HG02870 (cell line): ENCODE results near the gene GLRA3.
"Not testable (repeated sequence)": the region's sequence is repeated elsewhere in the genome, so short reads cannot be mapped to it uniquely, and the experiment has no call there.

Source experiments
- ATAC-seq: cut with Tn5 transposase; IDR thresholded peaks from one replicate; pipeline ENCODE4 v1.9.1; 2021; ENCODE audit warnings: mild to moderate bottlenecking, moderate library complexity; ENCODE audit not compliant: unreplicated experiment

Gene GLRA3

GRCh38 chr4:174716986-174717770 lies 111.9 kb downstream of the GLRA3 start:
- ATAC-seq, result no peak

GRCh38 chr4:174714393-174715211 lies 114.4 kb downstream of the GLRA3 start:
- peak; percentile 93 for ATAC-seq

- ATAC-seq, result no peak
Measured at GRCh38 chr4:174713821-174714220, 115.2 kb downstream of the GLRA3 start.

GRCh38 chr4:174713181-174713580 lies 115.9 kb downstream of the GLRA3 start:
- ATAC-seq, result no peak

GRCh38 chr4:174709526-174709925 lies 119.5 kb downstream of the GLRA3 start:
- no peak for ATAC-seq

GRCh38 chr4:174708381-174708780 lies 120.7 kb downstream of the GLRA3 start:
- no peak for ATAC-seq

GRCh38 chr4:174707902-174708301 lies 121.1 kb downstream of the GLRA3 start:
- no peak for ATAC-seq

- ATAC-seq, result peak; percentile 100
Measured at GRCh38 chr4:174707051-174707676, 121.9 kb downstream of the GLRA3 start.

- ATAC-seq, result no peak
Measured at GRCh38 chr4:174702979-174703478, 126.0 kb downstream of the GLRA3 start.

- ATAC-seq, result no peak
Measured at GRCh38 chr4:174699654-174700053, 129.4 kb downstream of the GLRA3 start.

- ATAC-seq, result no peak
Measured at GRCh38 chr4:174697896-174698295, 131.2 kb downstream of the GLRA3 start.

GRCh38 chr4:174697202-174697601 lies 131.8 kb downstream of the GLRA3 start:
- ATAC-seq, result no peak

GRCh38 chr4:174696657-174697056 lies 132.4 kb downstream of the GLRA3 start:
- no peak for ATAC-seq

GRCh38 chr4:174691876-174692275 lies 137.2 kb downstream of the GLRA3 start:
- ATAC-seq, result not testable (repeated sequence)

GRCh38 chr4:174690665-174691064 lies 138.4 kb downstream of the GLRA3 start:
- no peak for ATAC-seq

- no peak for ATAC-seq
Measured at GRCh38 chr4:174689618-174690017, 139.4 kb downstream of the GLRA3 start.

- no peak for ATAC-seq
Measured at GRCh38 chr4:174686826-174687225, 142.2 kb downstream of the GLRA3 start.

GRCh38 chr4:174681723-174682300 lies 147.2 kb downstream of the GLRA3 start:
- no peak for ATAC-seq

- ATAC-seq, result no peak
Measured at GRCh38 chr4:174674305-174674840, 154.7 kb downstream of the GLRA3 start.

- ATAC-seq, result no peak
Measured at GRCh38 chr4:174673865-174674264, 155.2 kb downstream of the GLRA3 start.

- ATAC-seq, result no peak
Measured at GRCh38 chr4:174672276-174672675, 156.8 kb downstream of the GLRA3 start.
